K562 (cell line): ENCODE data around the gene KCNA1.

ENCODE experiments used
- CEBPB ChIP-seq: fragments of 450-650 bp; IDR thresholded peaks from 2 replicates; pipeline ENCODE4 v1.6.1; 2016; ENCODE audit warnings: missing genetic modification characterization, missing compliant biosample characterization
- DPF2 ChIP-seq: fragments of 450-650 bp; IDR thresholded peaks from 2 replicates; pipeline ENCODE4 v1.6.1; 2016
- HCFC1 ChIP-seq: IDR thresholded peaks from 2 replicates; pipeline ENCODE4 v1.6.1; 2012; ENCODE audit warnings: low read depth, low read length, improper control_type of control experiment
- JUND ChIP-seq, 2 experiments: IDR thresholded peaks; 2 replicates in 1 of 2; 3 replicates in 1 of 2; pipeline ENCODE4 v1.6.1; 2011; ENCODE audit warnings: borderline replicate concordance in 2 of 2, low read depth in 2 of 2, low read length in 2 of 2, improper control_type of control experiment in 1 of 2, missing biosample characterization in 1 of 2, missing genetic modification characterization in 1 of 2, missing genetic modification reagents in 1 of 2
- L3MBTL2 ChIP-seq: fragments of 450-650 bp; IDR thresholded peaks from 2 replicates; pipeline ENCODE4 v1.6.1; 2016; ENCODE audit warnings: mild to moderate bottlenecking, moderate library complexity
- PCBP1 ChIP-seq: fragments of 200-400 bp; formaldehyde crosslinking; IDR thresholded peaks from 2 replicates; pipeline ENCODE4 v1.6.1; 2018; ENCODE audit warnings: mild to moderate bottlenecking, low read depth, low read length; ENCODE audit not compliant: poor library complexity, severe bottlenecking
- POLR2A ChIP-seq: fragments of 450-650 bp; conservative IDR thresholded peaks from 2 replicates; pipeline ENCODE4 v1.6.1; 2016
- RCOR1 ChIP-seq, 2 experiments: IDR thresholded peaks; 2 replicates each; pipeline ENCODE4 v1.6.1; 2012; ENCODE audit warnings: low read depth in 2 of 2, low read length in 2 of 2, borderline replicate concordance in 1 of 2, improper control_type of control experiment in 1 of 2
- TAF1 ChIP-seq: IDR thresholded peaks from 2 replicates; pipeline ENCODE4 v1.6.1; 2011; ENCODE audit warnings: mild to moderate bottlenecking, low read length, moderate library complexity; ENCODE audit not compliant: insufficient read depth, control insufficient read depth, severe bottlenecking; ENCODE audit errors: extremely low read depth
- ZNF436 ChIP-seq: fragments of 250-450, 450-650 bp; sonication (Bioruptor Pico); formaldehyde crosslinking; IDR thresholded peaks from 2 replicates; pipeline ENCODE4 v1.7.0; 2020; ENCODE audit warnings: mild to moderate bottlenecking
- TF ChIP-seq, protein P1 (sequence below), 3 experiments: IDR thresholded peaks in 2 of 3; conservative IDR thresholded peaks in 1 of 3; 2 replicates each; pipeline ENCODE4 v1.5.1; 2011 to 2012; ENCODE audit warnings: low read length in 3 of 3, mild to moderate bottlenecking in 3 of 3, control low read depth in 2 of 3, improper control_type of control experiment in 1 of 3, inconsistent platforms in 1 of 3, low read depth in 1 of 3, mixed read lengths in 1 of 3, moderate library complexity in 1 of 3; ENCODE audit not compliant: insufficient read depth in 2 of 3
- TF ChIP-seq, protein P2 (sequence below): fragments of 250-450 bp; sonication (Bioruptor Pico); IDR thresholded peaks from 2 replicates; pipeline ENCODE4 v1.4.0; 2020; ENCODE audit warnings: mild to moderate bottlenecking

DNA sequence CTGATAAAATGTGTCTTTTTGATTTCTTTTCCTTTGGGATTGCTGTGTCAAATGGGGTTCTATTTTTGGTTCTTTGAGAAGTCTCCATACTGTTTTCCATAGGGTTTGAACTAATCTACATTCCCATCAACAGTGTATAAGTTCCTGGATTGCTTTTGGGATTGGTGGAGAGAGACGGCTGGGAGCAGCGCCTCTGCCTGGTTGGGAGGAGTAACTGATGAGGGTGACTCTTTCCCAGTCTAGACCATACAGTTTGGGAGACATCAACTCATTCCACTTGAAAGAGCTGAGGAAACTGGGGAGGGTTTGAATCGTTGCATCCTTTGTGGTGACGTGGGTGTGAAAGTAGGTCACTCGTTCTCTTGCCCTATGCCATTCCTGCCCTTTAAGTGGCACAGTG, 42.3 kb upstream of the KCNA1 start:
- TF ChIP-seq, protein P1, sequence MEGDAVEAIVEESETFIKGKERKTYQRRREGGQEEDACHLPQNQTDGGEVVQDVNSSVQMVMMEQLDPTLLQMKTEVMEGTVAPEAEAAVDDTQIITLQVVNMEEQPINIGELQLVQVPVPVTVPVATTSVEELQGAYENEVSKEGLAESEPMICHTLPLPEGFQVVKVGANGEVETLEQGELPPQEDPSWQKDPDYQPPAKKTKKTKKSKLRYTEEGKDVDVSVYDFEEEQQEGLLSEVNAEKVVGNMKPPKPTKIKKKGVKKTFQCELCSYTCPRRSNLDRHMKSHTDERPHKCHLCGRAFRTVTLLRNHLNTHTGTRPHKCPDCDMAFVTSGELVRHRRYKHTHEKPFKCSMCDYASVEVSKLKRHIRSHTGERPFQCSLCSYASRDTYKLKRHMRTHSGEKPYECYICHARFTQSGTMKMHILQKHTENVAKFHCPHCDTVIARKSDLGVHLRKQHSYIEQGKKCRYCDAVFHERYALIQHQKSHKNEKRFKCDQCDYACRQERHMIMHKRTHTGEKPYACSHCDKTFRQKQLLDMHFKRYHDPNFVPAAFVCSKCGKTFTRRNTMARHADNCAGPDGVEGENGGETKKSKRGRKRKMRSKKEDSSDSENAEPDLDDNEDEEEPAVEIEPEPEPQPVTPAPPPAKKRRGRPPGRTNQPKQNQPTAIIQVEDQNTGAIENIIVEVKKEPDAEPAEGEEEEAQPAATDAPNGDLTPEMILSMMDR (IDR thresholded peaks at IDR 0.05 in 2 of 3, conservative IDR thresholded peaks at IDR 0.05 in 1 of 3; ENCODE audit: insufficient read depth in 2 of 3, low read depth in 1 of 3, low read length in 3 of 3) = no peak
- TF ChIP-seq POLR2A (no peak), HCFC1 (no peak), CEBPB (tag) (no peak), DPF2 (no peak), RCOR1 (IDR thresholded peaks at IDR 0.05; ENCODE audit: borderline replicate concordance in 1 of 2, low read depth in 2 of 2, low read length in 2 of 2) (no peak), JUND (IDR thresholded peaks at IDR 0.05; ENCODE audit: borderline replicate concordance, low read depth, low read length) (no peak), JUND (tag; IDR thresholded peaks at IDR 0.05; ENCODE audit: borderline replicate concordance, low read depth, low read length) (no peak), PCBP1 (no peak), ZNF436 (CRISPR knock-in tag) (no peak), L3MBTL2 (no peak), TAF1 (no peak)
- TF ChIP-seq, protein P2, sequence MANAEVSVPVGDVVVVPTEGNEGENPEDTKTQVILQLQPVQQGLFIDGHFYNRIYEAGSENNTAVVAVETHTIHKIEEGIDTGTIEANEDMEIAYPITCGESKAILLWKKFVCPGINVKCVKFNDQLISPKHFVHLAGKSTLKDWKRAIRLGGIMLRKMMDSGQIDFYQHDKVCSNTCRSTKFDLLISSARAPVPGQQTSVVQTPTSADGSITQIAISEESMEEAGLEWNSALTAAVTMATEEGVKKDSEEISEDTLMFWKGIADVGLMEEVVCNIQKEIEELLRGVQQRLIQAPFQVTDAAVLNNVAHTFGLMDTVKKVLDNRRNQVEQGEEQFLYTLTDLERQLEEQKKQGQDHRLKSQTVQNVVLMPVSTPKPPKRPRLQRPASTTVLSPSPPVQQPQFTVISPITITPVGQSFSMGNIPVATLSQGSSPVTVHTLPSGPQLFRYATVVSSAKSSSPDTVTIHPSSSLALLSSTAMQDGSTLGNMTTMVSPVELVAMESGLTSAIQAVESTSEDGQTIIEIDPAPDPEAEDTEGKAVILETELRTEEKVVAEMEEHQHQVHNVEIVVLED (CRISPR knock-in tag) = no peak
